MM.1S (cell line): Measurements from ENCODE around the gene HOXC11.

Experiments used
- DNase-seq: peaks from one replicate; pipeline ENCODE4 v3.0.0-alpha.2; 2015
- H2AFZ ChIP-seq: fragments of 300-600 bp; sonication (generic); 2 replicates; pipeline ENCODE4 v1.6.0; 2016; ENCODE audit warnings: antibody characterized with exemption, low read length
- H3F3A ChIP-seq: fragments of 300-600 bp; sonication (generic); 2 replicates; pipeline ENCODE4 v1.6.1; 2016; ENCODE audit warnings: mild to moderate bottlenecking, antibody characterized with exemption, low read length, moderate library complexity, mixed read lengths; ENCODE audit not compliant: insufficient read depth
- H3K27ac ChIP-seq: fragments of 300-600 bp; sonication (generic); 2 replicates; pipeline ENCODE4 v1.5.1; 2016; ENCODE audit warnings: mild to moderate bottlenecking, low read length
- H3K27me3 ChIP-seq: fragments of 300-600 bp; sonication (generic); replicated peaks from 2 replicates; pipeline ENCODE4 v1.6.0; 2016; ENCODE audit warnings: low read length; ENCODE audit not compliant: insufficient read depth
- H3K36me3 ChIP-seq: fragments of 300-600 bp; sonication (generic); replicated peaks from 2 replicates; pipeline ENCODE4 v1.6.1; 2016; ENCODE audit warnings: mild to moderate bottlenecking, low read length, mixed read lengths; ENCODE audit not compliant: insufficient read depth
- H3K4me1 ChIP-seq: fragments of 300-600 bp; sonication (generic); 2 replicates; pipeline ENCODE4 v1.6.1; 2016; ENCODE audit warnings: low read length, mixed read lengths
- H3K4me2 ChIP-seq: fragments of 300-600 bp; sonication (generic); 2 replicates; pipeline ENCODE4 v1.6.0; 2016; ENCODE audit warnings: low read depth, low read length
- H3K4me3 ChIP-seq: fragments of 300-600 bp; sonication (generic); 2 replicates; pipeline ENCODE4 v1.5.1; 2016; ENCODE audit warnings: low read length, mixed read lengths
- H3K79me2 ChIP-seq: fragments of 300-600 bp; sonication (generic); 2 replicates; pipeline ENCODE4 v1.6.1; 2016; ENCODE audit warnings: mixed run types, low read length, mixed read lengths
- H3K9ac ChIP-seq: fragments of 300-600 bp; sonication (generic); 2 replicates; pipeline ENCODE4 v1.6.1; 2016; ENCODE audit warnings: low read length, mixed read lengths
- H3K9me2 ChIP-seq: fragments of 300-600 bp; sonication (generic); replicated peaks from 2 replicates; pipeline ENCODE4 v1.6.1; 2016; ENCODE audit warnings: mild to moderate bottlenecking, low read length, mixed read lengths; ENCODE audit not compliant: insufficient read depth
- H3K9me3 ChIP-seq: fragments of 300-600 bp; sonication (generic); replicated peaks from 2 replicates; pipeline ENCODE4 v1.6.1; 2016; ENCODE audit warnings: mild to moderate bottlenecking, low read length, mixed read lengths; ENCODE audit not compliant: insufficient read depth
- H4K20me1 ChIP-seq: fragments of 300-600 bp; sonication (generic); 2 replicates; pipeline ENCODE4 v1.6.1; 2016; ENCODE audit warnings: mild to moderate bottlenecking, low read length, moderate library complexity, mixed read lengths; ENCODE audit not compliant: insufficient read depth
- EZH2 ChIP-seq: fragments of 300-600 bp; sonication (generic); optimal IDR thresholded peaks from 2 replicates; pipeline ENCODE3; 2017; ENCODE audit warnings: low read depth, mild to moderate bottlenecking, antibody characterized with exemption, low read length, mixed read lengths
- EZH2phosphoT487 ChIP-seq: fragments of 300-600 bp; sonication (generic); IDR thresholded peaks from 2 replicates; pipeline ENCODE4 v1.6.1; 2018; ENCODE audit warnings: antibody characterized with exemption, low read length
- TF ChIP-seq, protein P1 (sequence below): fragments of 300-600 bp; sonication (generic); IDR thresholded peaks from 2 replicates; pipeline ENCODE4 v1.5.1; 2016; ENCODE audit warnings: antibody characterized with exemption, low read length, mixed read lengths

HOXC11 gene

DNA sequence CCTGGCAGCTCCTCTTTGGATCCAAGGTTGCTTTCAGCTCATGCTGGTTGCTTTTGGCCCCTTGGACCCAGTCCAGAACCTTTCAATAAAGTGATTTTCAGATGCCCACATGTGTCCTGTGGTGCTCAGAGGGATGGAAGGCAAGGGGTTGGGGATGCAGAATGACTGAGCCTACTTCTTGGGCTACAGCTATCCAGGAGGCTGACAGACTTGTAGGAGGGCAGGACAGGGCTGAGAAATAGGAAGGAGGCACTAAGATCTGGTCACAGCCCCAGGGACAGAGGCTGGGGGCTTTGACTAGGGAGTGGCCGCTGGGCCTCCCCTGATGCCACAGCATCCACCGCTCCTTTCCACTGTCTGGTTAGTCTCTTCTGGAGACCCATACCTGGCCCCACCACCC, 1.2 kb upstream of the HOXC11 start:
- Histone ChIP-seq H3K27me3 (peaks cover 97% of the 10 kb centered on the region), H3K4me2 (no peak overlapping the region), H4K20me1 (no peaks in the 10 kb centered on the region; the same call in 1 of the 2 replicates), H3K4me3 (no peak overlapping the region), H3K36me3 (no peaks in the 10 kb centered on the region), H3K79me2 (no peaks in the 10 kb centered on the region), H3K9me2 (no peaks in the 10 kb centered on the region), H3K9ac (no peak overlapping the region), H3F3A (peaks cover 4% of the 10 kb centered on the region; the same call in 1 of the 2 replicates), H3K9me3 (no peaks in the 10 kb centered on the region), H2AFZ (no peak overlapping the region), H3K4me1 (no peaks in the 10 kb centered on the region), H3K27ac (no peak overlapping the region)
- DNase-seq: no peak
- TF ChIP-seq, protein P1, sequence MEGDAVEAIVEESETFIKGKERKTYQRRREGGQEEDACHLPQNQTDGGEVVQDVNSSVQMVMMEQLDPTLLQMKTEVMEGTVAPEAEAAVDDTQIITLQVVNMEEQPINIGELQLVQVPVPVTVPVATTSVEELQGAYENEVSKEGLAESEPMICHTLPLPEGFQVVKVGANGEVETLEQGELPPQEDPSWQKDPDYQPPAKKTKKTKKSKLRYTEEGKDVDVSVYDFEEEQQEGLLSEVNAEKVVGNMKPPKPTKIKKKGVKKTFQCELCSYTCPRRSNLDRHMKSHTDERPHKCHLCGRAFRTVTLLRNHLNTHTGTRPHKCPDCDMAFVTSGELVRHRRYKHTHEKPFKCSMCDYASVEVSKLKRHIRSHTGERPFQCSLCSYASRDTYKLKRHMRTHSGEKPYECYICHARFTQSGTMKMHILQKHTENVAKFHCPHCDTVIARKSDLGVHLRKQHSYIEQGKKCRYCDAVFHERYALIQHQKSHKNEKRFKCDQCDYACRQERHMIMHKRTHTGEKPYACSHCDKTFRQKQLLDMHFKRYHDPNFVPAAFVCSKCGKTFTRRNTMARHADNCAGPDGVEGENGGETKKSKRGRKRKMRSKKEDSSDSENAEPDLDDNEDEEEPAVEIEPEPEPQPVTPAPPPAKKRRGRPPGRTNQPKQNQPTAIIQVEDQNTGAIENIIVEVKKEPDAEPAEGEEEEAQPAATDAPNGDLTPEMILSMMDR: no peak
- TF ChIP-seq EZH2phosphoT487: no peak
- TF ChIP-seq EZH2: no peak

DNA sequence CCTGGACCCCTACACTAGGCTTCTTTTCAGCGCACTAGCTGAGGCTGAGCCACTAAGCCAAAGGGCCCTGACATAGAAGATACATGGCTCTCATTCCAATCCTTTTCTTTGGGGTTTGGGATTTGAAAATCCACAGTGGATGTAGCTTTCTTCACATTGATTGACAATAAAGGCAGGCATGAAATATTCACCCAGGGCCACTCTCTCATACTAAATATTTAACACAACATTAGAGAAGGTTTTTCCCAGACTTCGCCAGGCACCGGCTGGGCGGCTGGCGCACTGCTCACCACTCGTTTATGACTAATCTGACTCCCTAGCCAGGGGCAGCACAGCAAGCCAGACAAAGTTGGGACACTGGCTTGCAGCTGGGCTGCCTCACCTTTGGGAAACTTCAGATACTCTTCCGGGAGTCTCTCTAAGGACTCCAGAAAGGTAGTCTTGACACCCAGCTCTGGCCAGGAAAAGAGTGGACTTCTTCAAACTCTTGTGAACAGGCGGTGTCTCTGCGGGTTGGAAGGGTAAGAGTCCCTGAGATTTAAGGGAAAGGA, 699 bp upstream of the HOXC11 start:
- H3K9me2 ChIP-seq: no peaks in the 10 kb centered on the region
- H3K4me3 ChIP-seq: no peak overlapping the region
- peaks cover 4% of the 10 kb centered on the region; the same call in 1 of the 2 replicates for H3F3A ChIP-seq
- H4K20me1 ChIP-seq: no peaks in the 10 kb centered on the region; the same call in 1 of the 2 replicates
- no peak overlapping the region for H3K4me2 ChIP-seq
- DNase-seq: no peak
- no peak for TF ChIP-seq EZH2
- no peak for TF ChIP-seq EZH2phosphoT487
- TF ChIP-seq, protein P1: no peak
- no peak overlapping the region for H3K9ac ChIP-seq
- H3K79me2 ChIP-seq: no peaks in the 10 kb centered on the region
- H3K27me3 ChIP-seq: peaks cover 97% of the 10 kb centered on the region
- H3K36me3 ChIP-seq: no peaks in the 10 kb centered on the region
- no peak overlapping the region for H3K27ac ChIP-seq
- no peaks in the 10 kb centered on the region for H3K9me3 ChIP-seq
- H3K4me1 ChIP-seq: no peaks in the 10 kb centered on the region
- H2AFZ ChIP-seq: no peak overlapping the region

- Histone ChIP-seq H3K4me3 (no peak overlapping the region), H3K4me2 (no peak overlapping the region), H3F3A (peaks cover 4% of the 10 kb centered on the region; the same call in 1 of the 2 replicates), H4K20me1 (no peaks in the 10 kb centered on the region; the same call in 1 of the 2 replicates), H3K27ac (no peak overlapping the region), H3K79me2 (no peaks in the 10 kb centered on the region), H3K9ac (no peak overlapping the region), H3K9me2 (no peaks in the 10 kb centered on the region), H3K9me3 (no peaks in the 10 kb centered on the region), H2AFZ (no peak overlapping the region), H3K36me3 (no peaks in the 10 kb centered on the region), H3K27me3 (peaks cover 96% of the 10 kb centered on the region), H3K4me1 (peaks cover 5% of the 10 kb centered on the region; the same call in 1 of the 2 replicates)
- TF ChIP-seq EZH2 (no peak), EZH2phosphoT487 (no peak)
- TF ChIP-seq, protein P1: no peak
- DNase-seq: no peak
Measured at GRCh38 chr12:53973236-53974042, 513 bp downstream of the HOXC11 start.
